K562 (cell line): Measurements from ENCODE around the gene PRDX3. TPM values are rescaled to one million over a fixed set of nuclear protein-coding genes. Genes with fewer than 3 reads are reported as not detected.

Source experiments
- ATF2 ChIP-seq: sonication (generic); formaldehyde crosslinking; IDR thresholded peaks from 2 replicates; pipeline ENCODE4 v1.8.1; 2022; ENCODE audit warnings: missing genetic modification reagents
- BDP1 ChIP-seq: IDR thresholded peaks from 3 replicates; pipeline ENCODE4 v1.6.1; 2011; ENCODE audit not compliant: insufficient read length, insufficient read depth
- BRD9 ChIP-seq: fragments of 450-650 bp; IDR thresholded peaks from 2 replicates; pipeline ENCODE4 v1.6.1; 2018; ENCODE audit warnings: low read depth; ENCODE audit not compliant: partially characterized antibody
- EGR1 ChIP-seq: fragments of 450-650 bp; conservative IDR thresholded peaks from 2 replicates; pipeline ENCODE4 v1.6.1; 2017; ENCODE audit warnings: mild to moderate bottlenecking
- ETV5 ChIP-seq: sonication (generic); formaldehyde crosslinking; IDR thresholded peaks from 2 replicates; pipeline ENCODE4 v1.4.0; 2020; ENCODE audit warnings: low read depth, mild to moderate bottlenecking, missing genetic modification reagents
- FOXJ2 ChIP-seq: fragments of 200-800 bp; sonication (Bioruptor generic); IDR thresholded peaks from 2 replicates; pipeline ENCODE4 v1.6.1; 2016; ENCODE audit warnings: missing genetic modification characterization, missing compliant biosample characterization
- FOXM1 ChIP-seq, 2 experiments: fragments of 450-650 bp in 1 of 2; sonication (generic) in 1 of 2; formaldehyde crosslinking in 1 of 2; IDR thresholded peaks; 2 replicates each; pipeline versions ENCODE4 v1.6.1 to v1.9.0; 2017 to 2022; ENCODE audit warnings: low read depth in 2 of 2, mild to moderate bottlenecking in 2 of 2, missing genetic modification reagents in 1 of 2, moderate library complexity in 1 of 2
- GTF2E2 ChIP-seq: fragments of 200-800 bp; sonication (Bioruptor generic); IDR thresholded peaks from 2 replicates; pipeline ENCODE4 v1.6.1; 2016; ENCODE audit warnings: missing genetic modification characterization, missing compliant biosample characterization
- HDAC1 ChIP-seq, 2 experiments: fragments of 450-650 bp; IDR thresholded peaks; 2 replicates each; pipeline ENCODE4 v1.6.1; 2016 to 2017; ENCODE audit warnings: inconsistent platforms in 1 of 2, mild to moderate bottlenecking in 1 of 2, moderate library complexity in 1 of 2
- KAT7 ChIP-seq: sonication (generic); formaldehyde crosslinking; IDR thresholded peaks from 2 replicates; pipeline ENCODE4 v1.8.0; 2022; ENCODE audit warnings: missing genetic modification reagents, mild to moderate bottlenecking, borderline replicate concordance
- MAFK ChIP-seq: IDR thresholded peaks from 2 replicates; pipeline ENCODE4 v1.6.1; 2011; ENCODE audit warnings: low read length, improper control_type of control experiment
- MXI1 ChIP-seq: IDR thresholded peaks from 2 replicates; pipeline ENCODE4 v1.6.1; 2011; ENCODE audit warnings: low read depth, mild to moderate bottlenecking, improper control_type of control experiment, low read length
- PCBP2 ChIP-seq: fragments of 200-400 bp; formaldehyde crosslinking; IDR thresholded peaks from 2 replicates; pipeline ENCODE4 v1.6.1; 2018; ENCODE audit warnings: low read length, low read depth, mild to moderate bottlenecking, moderate library complexity; ENCODE audit not compliant: poor library complexity, severe bottlenecking
- SLC30A9 ChIP-seq: fragments of 250-450 bp; sonication (Bioruptor Pico); IDR thresholded peaks from 2 replicates; pipeline ENCODE4 v1.8.0; 2022; ENCODE audit warnings: mild to moderate bottlenecking, moderate library complexity
- SRSF9 ChIP-seq: fragments of 200-400 bp; formaldehyde crosslinking; IDR thresholded peaks from 2 replicates; pipeline ENCODE4 v1.6.1; 2017; ENCODE audit warnings: low read depth, low read length, borderline replicate concordance
- STAG1 ChIP-seq: sonication (generic); formaldehyde crosslinking; IDR thresholded peaks from 2 replicates; pipeline ENCODE4 v1.5.0; 2020; ENCODE audit warnings: missing genetic modification reagents, borderline replicate concordance
- TAL1 ChIP-seq: fragments of 450-650 bp; IDR thresholded peaks from 2 replicates; pipeline ENCODE4 v1.6.1; 2016; ENCODE audit warnings: mild to moderate bottlenecking
- TFAM ChIP-seq: fragments of 250-450 bp; sonication (Bioruptor Pico); conservative IDR thresholded peaks from 2 replicates; pipeline ENCODE4 v1.5.0; 2021; ENCODE audit warnings: mild to moderate bottlenecking, moderate library complexity
- ZBED1 ChIP-seq: IDR thresholded peaks from 2 replicates; pipeline ENCODE4 v1.6.1; 2014
- ZNF143 ChIP-seq: sonication (generic); formaldehyde crosslinking; IDR thresholded peaks from 2 replicates; pipeline ENCODE4 v1.9.0; 2022; ENCODE audit warnings: mild to moderate bottlenecking, missing genetic modification reagents
- ZNF431 ChIP-seq: sonication (generic); formaldehyde crosslinking; IDR thresholded peaks from 2 replicates; pipeline ENCODE4 v1.8.0; 2022; ENCODE audit warnings: mild to moderate bottlenecking, missing genetic modification reagents
- ZNF512 ChIP-seq: IDR thresholded peaks from 2 replicates; pipeline ENCODE4 v1.6.1; 2016; ENCODE audit warnings: missing genetic modification characterization, missing compliant biosample characterization
- ZNF586 ChIP-seq: fragments of 450-650 bp; formaldehyde crosslinking; conservative IDR thresholded peaks from 2 replicates; pipeline ENCODE4 v1.4.0; 2020; ENCODE audit warnings: mild to moderate bottlenecking, moderate library complexity
- polyA plus RNA-seq, 8 experiments: library from polyadenylated mRNA; depleted of rRNA in 4 of 8; stranded (reverse) in 5 of 8; unstranded in 3 of 8; fragments of >200 nt; fragmentation: Nextera tagmentation in 2 of 8; fragmentation: Illumina TruSeq in 1 of 8; extraction: Ambion mirVana in 2 of 8; extraction: Trizol in 1 of 8; gene quantifications; 2 replicates each; pipeline versions ENCODE4 v1.2.1 to v1.2.3, GENCODE V29; 2011 to 2014; ENCODE audit warnings: inconsistent platforms in 1 of 8, missing spikeins in 1 of 8
- total RNA-seq, 7 experiments: library from RNA; depleted of rRNA in 6 of 7; stranded (reverse); fragments of >200 nt in 6 of 7; fragmentation: Illumina TruSeq in 2 of 7; extraction: Trizol in 2 of 7; gene quantifications; 2 replicates each; pipeline versions ENCODE4 v1.2.1 to v1.2.3, GENCODE V29; 2011 to 2021; ENCODE audit warnings: low replicate concordance in 1 of 7
- TF ChIP-seq, protein P1 (sequence below): fragments of 250-450 bp; sonication (Bioruptor Pico); IDR thresholded peaks from 2 replicates; pipeline ENCODE4 v1.9.0; 2021; ENCODE audit warnings: mild to moderate bottlenecking
- TF ChIP-seq, protein P2 (sequence below): fragments of 250-450 bp; sonication (Bioruptor Pico); IDR thresholded peaks from 2 replicates; pipeline ENCODE4 v1.8.0; 2021; ENCODE audit warnings: borderline replicate concordance, mild to moderate bottlenecking, moderate library complexity; ENCODE audit not compliant: poor library complexity, severe bottlenecking
- TF ChIP-seq, protein P3 (sequence below): sonication (generic); formaldehyde crosslinking; IDR thresholded peaks from 2 replicates; pipeline ENCODE4 v1.9.0; 2022; ENCODE audit warnings: mild to moderate bottlenecking, missing genetic modification reagents

The PRDX3 gene
- total and polyA plus RNA-seq, 9 of the 15 experiments (the other 6 are each of a cell fraction or from before 2014, with no cell fraction given), result 122 to 994 (median 173) TPM

DNA sequence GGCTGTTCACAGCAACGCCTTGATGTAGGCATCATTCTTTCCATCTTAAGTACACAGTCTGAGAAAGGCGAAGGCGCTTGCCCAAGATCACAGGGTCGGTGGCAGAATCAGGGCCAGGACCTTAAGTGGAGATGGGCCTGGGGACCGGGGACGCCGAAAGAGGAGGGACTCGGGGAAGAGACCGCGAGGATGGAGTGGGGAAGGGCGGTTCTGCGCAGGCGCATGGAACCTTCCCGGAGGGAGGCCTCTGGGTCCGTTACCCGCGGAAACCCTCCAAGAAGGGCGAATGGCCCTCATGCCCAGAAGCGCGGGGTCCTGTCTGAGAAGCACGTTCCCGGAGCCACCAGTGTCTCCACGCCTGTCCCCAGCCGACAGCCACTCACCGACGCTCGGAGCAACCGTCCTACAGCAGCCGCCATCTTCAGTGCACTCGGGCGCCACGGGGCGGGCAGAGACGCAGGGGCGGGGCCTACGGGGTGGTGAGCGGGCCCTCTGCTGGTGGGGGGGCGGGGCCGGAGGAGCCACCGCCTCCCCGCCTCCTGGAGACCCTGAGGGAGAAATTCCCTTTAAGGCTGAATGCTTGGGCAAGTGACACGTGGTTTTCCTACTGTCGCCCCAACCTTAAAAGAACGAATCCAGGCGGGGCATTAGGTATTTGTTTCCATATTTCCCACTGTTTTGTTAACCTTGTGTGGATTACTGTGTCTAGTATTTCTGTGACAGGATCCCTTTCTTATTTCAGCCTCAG, at the start of gene PRDX3 (continued):
- no peak for TF ChIP-seq MAFK
- no peak for TF ChIP-seq ATF2 (CRISPR knock-in tag)
- TF ChIP-seq SRSF9, result no peak
- TF ChIP-seq, protein P1, sequence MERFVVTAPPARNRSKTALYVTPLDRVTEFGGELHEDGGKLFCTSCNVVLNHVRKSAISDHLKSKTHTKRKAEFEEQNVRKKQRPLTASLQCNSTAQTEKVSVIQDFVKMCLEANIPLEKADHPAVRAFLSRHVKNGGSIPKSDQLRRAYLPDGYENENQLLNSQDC (CRISPR knock-in tag), result no peak
- no peak for TF ChIP-seq ZNF143 (CRISPR knock-in tag)
- peak in 1 of 2 experiments; percentile 50; a peak in 1 of 4 replicates for TF ChIP-seq HDAC1 (IDR thresholded peaks at IDR 0.05)
- TF ChIP-seq FOXM1 (IDR thresholded peaks at IDR 0.05; ENCODE audit: low read depth), result no peak
- TF ChIP-seq FOXM1 (CRISPR knock-in tag; IDR thresholded peaks at IDR 0.05; ENCODE audit: low read depth), result no peak
- TF ChIP-seq ZNF586, result no peak
- TF ChIP-seq STAG1 (CRISPR knock-in tag), result no peak
- TF ChIP-seq, protein P2, sequence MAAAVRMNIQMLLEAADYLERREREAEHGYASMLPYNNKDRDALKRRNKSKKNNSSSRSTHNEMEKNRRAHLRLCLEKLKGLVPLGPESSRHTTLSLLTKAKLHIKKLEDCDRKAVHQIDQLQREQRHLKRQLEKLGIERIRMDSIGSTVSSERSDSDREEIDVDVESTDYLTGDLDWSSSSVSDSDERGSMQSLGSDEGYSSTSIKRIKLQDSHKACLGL (CRISPR knock-in tag), result no peak
- TF ChIP-seq GTF2E2 (tag), result peak; percentile 84; the same call in 1 of the 2 replicates
- TF ChIP-seq ETV5, result no peak
- TF ChIP-seq MXI1, result peak; percentile 72
- TF ChIP-seq ZBED1, result 0 out of 2 replicates have a peak, but pooled peaks have one; percentile 42
- TF ChIP-seq FOXJ2 (tag), result no peak
- no peak for TF ChIP-seq ZNF512
- TF ChIP-seq EGR1, result no peak
- TF ChIP-seq TFAM (CRISPR knock-in tag), result no peak
- TF ChIP-seq, protein P3, sequence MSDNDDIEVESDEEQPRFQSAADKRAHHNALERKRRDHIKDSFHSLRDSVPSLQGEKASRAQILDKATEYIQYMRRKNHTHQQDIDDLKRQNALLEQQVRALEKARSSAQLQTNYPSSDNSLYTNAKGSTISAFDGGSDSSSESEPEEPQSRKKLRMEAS (CRISPR knock-in tag), result peak; percentile 10; the same call in 1 of the 2 replicates
- no peak for TF ChIP-seq BDP1
- TF ChIP-seq SLC30A9, result no peak
- no peak for TF ChIP-seq PCBP2
- no peak for TF ChIP-seq TAL1
- no peak for TF ChIP-seq ZNF431
- 0 out of 2 replicates have a peak, but pooled peaks have one; percentile 23 for TF ChIP-seq KAT7 (CRISPR knock-in tag)
- no peak for TF ChIP-seq BRD9
